Measurements from ENCODE around the gene EEIG1.

EEIG1 gene

GRCh38 chr9:127937388-127938297, 43.1 kb downstream of the EEIG1 start, which contains the start of gene DPM2:
Gene DPM2, minus strand, starts transcription at chr9:127937854. Its CDS starts 34 bp downstream, at chr9:127937820.
- peak; percentile 63 for DNase-seq

- DNase-seq: no peak
Observed at GRCh38 chr9:127937056-127937387, 43.8 kb downstream of the EEIG1 start.

GRCh38 chr9:127936347-127936852, 44.4 kb downstream of the EEIG1 start:
- DNase-seq: no peak

- no peak for DNase-seq
Observed at GRCh38 chr9:127935765-127936221, 45.0 kb downstream of the EEIG1 start.

- no peak for DNase-seq
Observed at GRCh38 chr9:127934986-127935385, 45.8 kb downstream of the EEIG1 start.

GRCh38 chr9:127934248-127934647, 46.5 kb downstream of the EEIG1 start:
- DNase-seq: no peak

- DNase-seq: peak; percentile 43
Observed at GRCh38 chr9:127931092-127931881, 49.5 kb downstream of the EEIG1 start.

Data from NCI-H146 (cell line).